Measurements from ENCODE around the gene TSEN54.

DNA sequence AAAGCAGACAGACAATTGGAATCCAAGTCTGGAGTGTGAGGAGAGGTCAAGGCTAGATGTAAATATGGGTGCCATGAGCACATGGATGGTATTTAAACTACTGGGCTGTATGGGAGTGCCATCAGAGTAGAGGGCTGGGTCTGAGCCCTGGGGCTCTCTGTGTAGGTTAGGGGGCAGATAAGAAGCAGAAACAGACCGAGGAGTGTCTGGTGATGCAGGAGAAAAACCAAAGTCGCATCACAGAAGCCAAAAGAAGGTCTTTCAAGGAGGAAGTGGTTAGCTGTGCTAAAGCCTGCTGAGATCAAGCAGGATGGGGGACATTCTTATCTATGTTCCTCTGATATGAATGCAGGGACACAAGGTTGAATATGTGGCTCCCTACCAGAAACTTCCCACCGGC is 1.9 kb downstream of the TSEN54 start:
- TF ChIP-seq, protein P1, sequence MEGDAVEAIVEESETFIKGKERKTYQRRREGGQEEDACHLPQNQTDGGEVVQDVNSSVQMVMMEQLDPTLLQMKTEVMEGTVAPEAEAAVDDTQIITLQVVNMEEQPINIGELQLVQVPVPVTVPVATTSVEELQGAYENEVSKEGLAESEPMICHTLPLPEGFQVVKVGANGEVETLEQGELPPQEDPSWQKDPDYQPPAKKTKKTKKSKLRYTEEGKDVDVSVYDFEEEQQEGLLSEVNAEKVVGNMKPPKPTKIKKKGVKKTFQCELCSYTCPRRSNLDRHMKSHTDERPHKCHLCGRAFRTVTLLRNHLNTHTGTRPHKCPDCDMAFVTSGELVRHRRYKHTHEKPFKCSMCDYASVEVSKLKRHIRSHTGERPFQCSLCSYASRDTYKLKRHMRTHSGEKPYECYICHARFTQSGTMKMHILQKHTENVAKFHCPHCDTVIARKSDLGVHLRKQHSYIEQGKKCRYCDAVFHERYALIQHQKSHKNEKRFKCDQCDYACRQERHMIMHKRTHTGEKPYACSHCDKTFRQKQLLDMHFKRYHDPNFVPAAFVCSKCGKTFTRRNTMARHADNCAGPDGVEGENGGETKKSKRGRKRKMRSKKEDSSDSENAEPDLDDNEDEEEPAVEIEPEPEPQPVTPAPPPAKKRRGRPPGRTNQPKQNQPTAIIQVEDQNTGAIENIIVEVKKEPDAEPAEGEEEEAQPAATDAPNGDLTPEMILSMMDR (conservative IDR thresholded peaks at IDR 0.05; ENCODE audit: low read depth, low read length): no peak
- no peak for TF ChIP-seq EZH2 (IDR thresholded peaks at IDR 0.05; ENCODE audit: borderline replicate concordance, low read depth, low read length, poor library complexity, severe bottlenecking)

Data from A673 (cell line).